Left colon (tissue), 2 donors: ENCODE measurements around the gene KIF3B. TPM values are rescaled to one million over a fixed set of nuclear protein-coding genes. Genes with fewer than 3 reads are reported as not detected.

Experiments used
- total RNA-seq, 2 donors: library from RNA; stranded (reverse); fragmentation: NEBNext Ultra II Directional; extraction: Animal tissue kit (Norgen Biotek cat#: 25700); gene quantifications; one replicate each; pipeline ENCODE4 v1.2.1, GENCODE V29; 2021
- donor health status: DM: no; HTN: no; CAD: no.
- donor health status: DM: yes; HTN: yes; CAD: no.

The KIF3B gene
- total RNA-seq, 2 donors from 2014 or later, result 52.1 to 56.8 TPM

Other genes starting within 250 kb of the KIF3B start
- 1 to 10 TPM; 5.5 to 9.7 TPM for gene HCK, start 225.4 kb upstream of the KIF3B start, total RNA-seq
- gene TM9SF4, start 167.9 kb upstream of the KIF3B start, total RNA-seq, result 10 to 100 TPM; 62.2 to 78.5 TPM
- 10 to 100 TPM; 13.4 to 28.0 TPM for gene PLAGL2, start 69.9 kb upstream of the KIF3B start, total RNA-seq
- gene POFUT1, start 69.8 kb upstream of the KIF3B start, total RNA-seq, result 10 to 100 TPM; 36.6 to 63.2 TPM
- gene ASXL1, start 80.7 kb downstream of the KIF3B start, total RNA-seq, result 10 to 100 TPM; 39.9 to 42.5 TPM